Measurements from ENCODE around the gene UBTD1. TPM values are rescaled to one million over a fixed set of nuclear protein-coding genes. Genes with fewer than 3 reads are reported as not detected.

UBTD1 gene
- total and polyA plus RNA-seq, 10 of the 15 experiments (the other 5 are each of a cell fraction or from before 2014, with no cell fraction given): 0.04 to 1.5 (median 1.2) TPM; not detected in 1

DNA sequence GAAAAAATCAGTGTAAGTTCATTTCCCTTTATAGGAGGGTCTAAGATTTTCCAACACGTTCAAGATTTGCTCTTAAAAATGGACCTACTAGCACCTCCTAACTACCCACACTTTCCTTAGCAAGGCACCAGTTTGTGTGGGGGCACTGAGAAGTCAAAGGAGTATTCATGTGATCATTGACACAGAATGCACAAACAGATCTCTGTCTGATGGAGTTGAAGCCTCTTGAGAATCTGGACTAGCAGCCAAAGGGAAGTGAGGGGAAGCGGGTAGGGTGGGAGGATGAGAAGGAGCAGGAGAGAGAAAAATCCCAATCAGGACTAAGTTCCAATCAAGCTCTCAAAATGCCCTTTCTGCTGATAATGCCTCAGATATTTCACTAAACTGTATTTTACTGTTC, 4.6 kb upstream of the UBTD1 start:
- in situ Hi-C loops (cut with MboI): no loop called here
- SMC1A ChIA-PET (ENCODE audit: uncharacterized antibody, unreplicated experiment): interaction anchor here (1.1 to 1.8 kb wide), 5 partner anchors 9 to 33 kb away, joined by 3 to 7 read pairs (median 3); no protein-coding TSS in a partner anchor
- Histone ChIP-seq H2AFZ (ENCODE audit: control insufficient read depth, low read depth, low read length) (no peak overlapping the region), H3K9me3 (replicated peaks; ENCODE audit: control insufficient read depth, insufficient read depth, low read length) (no peaks in the 10 kb centered on the region), H3K4me2 (ENCODE audit: control insufficient read depth, insufficient read depth) (peak overlapping the region; percentile 15; the same call in 1 of the 2 replicates), H3K9ac (ENCODE audit: control insufficient read depth, insufficient read depth, low read length) (no peak overlapping the region), H3K4me3 (no peak overlapping the region), H3K79me2 (ENCODE audit: control insufficient read depth, insufficient read depth, low read length) (peaks cover 79% of the 10 kb centered on the region), H3K36me3 (ENCODE audit: control insufficient read depth in 2 of 2, insufficient read depth in 2 of 2, low read length in 1 of 2) (peaks cover 2 to 3% of the 10 kb centered on the region in 2 experiments; a peak in 2 of 4 replicates), H3K4me1 (ENCODE audit: control insufficient read depth, insufficient read depth, low read length) (peaks cover 5% of the 10 kb centered on the region), H3K27me3 (replicated peaks in 1 of 2; ENCODE audit: control insufficient read depth in 2 of 2, insufficient read depth in 2 of 2, low read length in 1 of 2) (no peaks in the 10 kb centered on the region; a peak in 1 of 4 replicates), H4K20me1 (ENCODE audit: control insufficient read depth, insufficient read depth) (no peaks in the 10 kb centered on the region), H3K27ac (ENCODE audit: control insufficient read depth, insufficient read depth) (no peak overlapping the region)
- FAIRE-seq (no peak), ATAC-seq (no peak), DNase-seq (ENCODE audit: low read depth, low spot score) (no peak)
- CTCF ChIA-PET: interaction anchor here (0.6 to 1.3 kb wide), 4 partner anchors 28 to 60 kb away, joined by 3 to 5 read pairs (median 3); no protein-coding TSS in a partner anchor
- intact Hi-C loops (cut with micrococcal nuclease; ENCODE audit: unreplicated experiment): no loop called here
- 21% methylated on average over 2 of the region's 2 CpGs for WGBS (ENCODE audit: insufficient coverage, insufficient replicate concordance, low lambda C conversion rate, missing lambda C conversion rate)
- RAD21 ChIA-PET (ENCODE audit: unreplicated experiment): no interaction called here
- POLR2A ChIA-PET: no interaction called here
- BruUV-seq (replicated peaks): no TSS peak
- no peak for TF ChIP-seq SP1 (IDR thresholded peaks at IDR 0.05; ENCODE audit: low read depth, low read length)
- no peak for TF ChIP-seq NR2F1 (conservative IDR thresholded peaks at IDR 0.05)
- no peak for TF ChIP-seq FOXK2 (IDR thresholded peaks at IDR 0.05)
- TF ChIP-seq, protein P1, sequence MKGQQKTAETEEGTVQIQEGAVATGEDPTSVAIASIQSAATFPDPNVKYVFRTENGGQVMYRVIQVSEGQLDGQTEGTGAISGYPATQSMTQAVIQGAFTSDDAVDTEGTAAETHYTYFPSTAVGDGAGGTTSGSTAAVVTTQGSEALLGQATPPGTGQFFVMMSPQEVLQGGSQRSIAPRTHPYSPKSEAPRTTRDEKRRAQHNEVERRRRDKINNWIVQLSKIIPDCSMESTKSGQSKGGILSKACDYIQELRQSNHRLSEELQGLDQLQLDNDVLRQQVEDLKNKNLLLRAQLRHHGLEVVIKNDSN (IDR thresholded peaks at IDR 0.05; ENCODE audit: borderline replicate concordance, extremely low read length, insufficient read depth, low read depth, low read length): no peak
- TF ChIP-seq IKZF2 (IDR thresholded peaks at IDR 0.05): no peak
- TF ChIP-seq CBX5 (IDR thresholded peaks at IDR 0.05; ENCODE audit: low read depth): no peak
- TF ChIP-seq BCL3 (IDR thresholded peaks at IDR 0.05; ENCODE audit: borderline replicate concordance, insufficient read depth, low read depth, low read length, poor library complexity, severe bottlenecking): no peak
- no peak for TF ChIP-seq ZNF274 (IDR thresholded peaks at IDR 0.05; ENCODE audit: insufficient read depth, insufficient read length)
- no peak for TF ChIP-seq GABPA (IDR thresholded peaks at IDR 0.05; ENCODE audit: low read depth)
- TF ChIP-seq HCFC1 (IDR thresholded peaks at IDR 0.05; ENCODE audit: low read length): no peak
- TF ChIP-seq BRCA1 (IDR thresholded peaks at IDR 0.05; ENCODE audit: low read depth, low read length): no peak
- TF ChIP-seq RB1 (IDR thresholded peaks at IDR 0.05; ENCODE audit: borderline replicate concordance): no peak
- no peak for TF ChIP-seq PKNOX1 (IDR thresholded peaks at IDR 0.05)
- TF ChIP-seq ZBTB40 (IDR thresholded peaks at IDR 0.05; ENCODE audit: borderline replicate concordance): no peak
- no peak for TF ChIP-seq EZH2 (IDR thresholded peaks at IDR 0.05; ENCODE audit: borderline replicate concordance, control insufficient read depth, low read depth, low read length)
- no peak for TF ChIP-seq HDAC6 (IDR thresholded peaks at IDR 0.05; ENCODE audit: unreplicated experiment)
- TF ChIP-seq NRF1 (conservative IDR thresholded peaks at IDR 0.05; ENCODE audit: low read depth, low read length): no peak
- no peak for TF ChIP-seq SIN3A (IDR thresholded peaks at IDR 0.05; ENCODE audit: low read depth, low read length)
- no peak for TF ChIP-seq SREBF2 (IDR thresholded peaks at IDR 0.05; ENCODE audit: low read length)

All from GM12878 (cell line).